Effector memory CD8-positive, alpha-beta T cell (primary cell): ENCODE measurements around the gene LLCFC1.

Experiments used
- ATAC-seq: fragments of 150-1000 bp; cut with Tn5 transposase; replicated peaks from 2 replicates; pipeline ENCODE4 v1.10.0; 2021; ENCODE audit warnings: mild to moderate bottlenecking, moderate library complexity
- DNase-seq, 3 experiments: peaks; one replicate each; pipeline ENCODE4 v3.0.0; 2021
- H3K27ac Mint-ChIP-seq, 2 donors: one replicate each; pipeline ENCODE4 v1.8.0; 2022; ENCODE audit warnings: mild to moderate bottlenecking in 2 of 2, mixed read lengths in 2 of 2, moderate library complexity in 2 of 2
- H3K27me3 Mint-ChIP-seq, 2 donors: one replicate each; pipeline ENCODE4 v1.8.0; 2022; ENCODE audit warnings: mixed read lengths in 2 of 2
- H3K36me3 Mint-ChIP-seq: one replicate; pipeline ENCODE4 v1.8.0; 2022; ENCODE audit warnings: mild to moderate bottlenecking, moderate library complexity, mixed read lengths; ENCODE audit not compliant: insufficient read depth
- H3K4me1 Mint-ChIP-seq, 2 donors: one replicate each; pipeline ENCODE4 v1.8.0; 2022; ENCODE audit warnings: low read depth in 2 of 2, mixed read lengths in 2 of 2
- H3K4me3 Mint-ChIP-seq, 2 donors: one replicate each; pipeline ENCODE4 v1.8.0; 2022; ENCODE audit warnings: mild to moderate bottlenecking in 2 of 2, mixed read lengths in 2 of 2, moderate library complexity in 2 of 2
- H3K9me3 Mint-ChIP-seq, 2 donors: one replicate each; pipeline ENCODE4 v1.8.0; 2022; ENCODE audit warnings: mixed read lengths in 2 of 2

Gene LLCFC1

GRCh38 chr7:142901426-142902259 lies 37.6 kb upstream of the LLCFC1 start:
- Mint-ChIP-seq H3K4me3 (no peak overlapping the region), H3K27ac (no peak overlapping the region)

GRCh38 chr7:142904128-142904527 lies 35.2 kb upstream of the LLCFC1 start:
- H3K9me3 Mint-ChIP-seq, result no peaks in the 10 kb centered on the region
- H3K27me3 Mint-ChIP-seq, result peaks cover 31 to 35% of the 10 kb centered on the region in 2 donors
- H3K27ac Mint-ChIP-seq, result no peak overlapping the region
- H3K36me3 Mint-ChIP-seq, result peaks cover 2% of the 10 kb centered on the region
- no peak overlapping the region for H3K4me3 Mint-ChIP-seq
- no peak for DNase-seq
- H3K4me1 Mint-ChIP-seq, result no peaks in the 10 kb centered on the region
- ATAC-seq, result no peak

More at GRCh38 chr7:142901426-142902259, 37.6 kb upstream of the LLCFC1 start:
- Mint-ChIP-seq H3K9me3 (no peaks in the 10 kb centered on the region), H3K27me3 (peaks cover 28 to 34% of the 10 kb centered on the region in 2 donors), H3K36me3 (peaks cover 2% of the 10 kb centered on the region), H3K4me1 (no peaks in the 10 kb centered on the region)
- DNase-seq (no peak), ATAC-seq (no peak)

GRCh38 chr7:142905759-142906158 lies 33.5 kb upstream of the LLCFC1 start:
- no peaks in the 10 kb centered on the region for H3K4me1 Mint-ChIP-seq
- no peaks in the 10 kb centered on the region for H3K9me3 Mint-ChIP-seq
- H3K36me3 Mint-ChIP-seq, result peaks cover 2% of the 10 kb centered on the region
- ATAC-seq (no peak), DNase-seq (no peak)
- H3K4me3 Mint-ChIP-seq, result no peak overlapping the region
- peaks cover 36 to 46% of the 10 kb centered on the region in 2 donors for H3K27me3 Mint-ChIP-seq
- no peak overlapping the region for H3K27ac Mint-ChIP-seq

GRCh38 chr7:142906643-142907042 lies 32.6 kb upstream of the LLCFC1 start:
- ATAC-seq, result no peak
- DNase-seq, result no peak
- Mint-ChIP-seq H3K27ac (no peak overlapping the region), H3K27me3 (peaks cover 44 to 55% of the 10 kb centered on the region in 2 donors), H3K9me3 (no peaks in the 10 kb centered on the region), H3K36me3 (peaks cover 2% of the 10 kb centered on the region), H3K4me1 (no peaks in the 10 kb centered on the region), H3K4me3 (no peak overlapping the region)

GRCh38 chr7:142908290-142908689 lies 31.0 kb upstream of the LLCFC1 start:
- no peak overlapping the region for H3K4me3 Mint-ChIP-seq
- H3K4me1 Mint-ChIP-seq, result no peaks in the 10 kb centered on the region
- DNase-seq (no peak), ATAC-seq (no peak)
- H3K36me3 Mint-ChIP-seq, result peaks cover 2% of the 10 kb centered on the region
- no peaks in the 10 kb centered on the region for H3K9me3 Mint-ChIP-seq
- H3K27ac Mint-ChIP-seq, result no peak overlapping the region
- peaks cover 56 to 69% of the 10 kb centered on the region in 2 donors for H3K27me3 Mint-ChIP-seq

GRCh38 chr7:142908921-142909890 lies 30.1 kb upstream of the LLCFC1 start:
- Mint-ChIP-seq H3K4me1 (no peaks in the 10 kb centered on the region), H3K36me3 (peaks cover 2% of the 10 kb centered on the region), H3K9me3 (no peaks in the 10 kb centered on the region), H3K27me3 (peaks cover 65 to 78% of the 10 kb centered on the region in 2 donors), H3K27ac (no peak overlapping the region), H3K4me3 (no peak overlapping the region)
- DNase-seq (no peak), ATAC-seq (peak; percentile 41)

GRCh38 chr7:142910031-142910433 lies 29.3 kb upstream of the LLCFC1 start:
- DNase-seq (no peak), ATAC-seq (no peak)
- Mint-ChIP-seq H3K4me1 (no peaks in the 10 kb centered on the region), H3K9me3 (no peaks in the 10 kb centered on the region), H3K27ac (no peak overlapping the region), H3K4me3 (no peak overlapping the region), H3K36me3 (no peaks in the 10 kb centered on the region), H3K27me3 (peaks cover 69 to 87% of the 10 kb centered on the region in 2 donors)

- ATAC-seq (no peak), DNase-seq (no peak)
- Mint-ChIP-seq H3K27me3 (peaks cover 69 to 91% of the 10 kb centered on the region in 2 donors), H3K36me3 (no peaks in the 10 kb centered on the region), H3K27ac (no peak overlapping the region), H3K4me3 (no peak overlapping the region), H3K9me3 (no peaks in the 10 kb centered on the region), H3K4me1 (no peaks in the 10 kb centered on the region)
These were observed 28.8 kb upstream of the LLCFC1 start for GRCh38 chr7:142910481-142910880.

- H3K4me3 Mint-ChIP-seq, result no peak overlapping the region
- no peaks in the 10 kb centered on the region for H3K4me1 Mint-ChIP-seq
- DNase-seq, result no peak
- ATAC-seq, result no peak
- H3K27me3 Mint-ChIP-seq, result peaks cover 62 to 84% of the 10 kb centered on the region in 2 donors
- no peak overlapping the region for H3K27ac Mint-ChIP-seq
- H3K9me3 Mint-ChIP-seq, result no peaks in the 10 kb centered on the region
- H3K36me3 Mint-ChIP-seq, result no peaks in the 10 kb centered on the region
These were observed 26.2 kb upstream of the LLCFC1 start for GRCh38 chr7:142913051-142913450.

GRCh38 chr7:142913566-142913965 lies 25.7 kb upstream of the LLCFC1 start:
- H3K27me3 Mint-ChIP-seq, result peaks cover 57 to 84% of the 10 kb centered on the region in 2 donors
- no peaks in the 10 kb centered on the region for H3K4me1 Mint-ChIP-seq
- H3K4me3 Mint-ChIP-seq, result no peak overlapping the region
- no peaks in the 10 kb centered on the region for H3K9me3 Mint-ChIP-seq
- H3K27ac Mint-ChIP-seq, result no peak overlapping the region
- ATAC-seq (no peak), DNase-seq (no peak)
- no peaks in the 10 kb centered on the region for H3K36me3 Mint-ChIP-seq

GRCh38 chr7:142914121-142914520 lies 25.2 kb upstream of the LLCFC1 start:
- Mint-ChIP-seq H3K27me3 (peaks cover 52 to 84% of the 10 kb centered on the region in 2 donors), H3K36me3 (no peaks in the 10 kb centered on the region), H3K9me3 (no peaks in the 10 kb centered on the region), H3K27ac (no peak overlapping the region), H3K4me3 (no peak overlapping the region), H3K4me1 (no peaks in the 10 kb centered on the region)
- no peak for DNase-seq
- no peak for ATAC-seq

- Mint-ChIP-seq H3K4me3 (no peak overlapping the region), H3K36me3 (no peaks in the 10 kb centered on the region), H3K4me1 (no peaks in the 10 kb centered on the region), H3K9me3 (no peaks in the 10 kb centered on the region), H3K27ac (no peak overlapping the region), H3K27me3 (peaks cover 44 to 86% of the 10 kb centered on the region in 2 donors)
- DNase-seq (no peak), ATAC-seq (no peak)
These were observed 24.0 kb upstream of the LLCFC1 start for GRCh38 chr7:142915315-142915714.

- DNase-seq (no peak), ATAC-seq (no peak)
- peaks cover 33 to 74% of the 10 kb centered on the region in 2 donors for H3K27me3 Mint-ChIP-seq
- no peak overlapping the region for H3K4me3 Mint-ChIP-seq
- H3K9me3 Mint-ChIP-seq, result no peaks in the 10 kb centered on the region
- no peaks in the 10 kb centered on the region for H3K36me3 Mint-ChIP-seq
- H3K27ac Mint-ChIP-seq, result no peak overlapping the region
- no peaks in the 10 kb centered on the region for H3K4me1 Mint-ChIP-seq
These were observed 22.8 kb upstream of the LLCFC1 start for GRCh38 chr7:142916508-142916907.
